Glomerular endothelial cell (primary cell): ENCODE results near the gene STAG3. TPM values are rescaled to one million over a fixed set of nuclear protein-coding genes. Genes with fewer than 3 reads are reported as not detected.
"Not testable (repeated sequence)": the region's sequence is repeated elsewhere in the genome, so short reads cannot be mapped to it uniquely, and the experiment has no call there.

Experiments used
- DNase-seq: peaks from one replicate; pipeline ENCODE4 v3.0.0-alpha.2; 2011; ENCODE audit warnings: low read depth, low spot score; ENCODE audit errors: extremely low read depth
- total RNA-seq: library from RNA; depleted of rRNA; stranded (reverse); fragments of >200 nt; gene quantifications from 2 replicates; pipeline ENCODE4 v1.2.3, GENCODE V29; 2015

Gene STAG3
- total RNA-seq, 1 donor from 2014 or later, result 1.1 TPM

- DNase-seq, result no peak
These were observed 5.9 kb upstream of the STAG3 start for GRCh38 chr7:100171840-100172239.

- no peak for DNase-seq
These were observed 3.8 kb upstream of the STAG3 start for GRCh38 chr7:100173806-100174495.

GRCh38 chr7:100174582-100174981 lies 3.1 kb upstream of the STAG3 start:
- no peak for DNase-seq

DNA sequence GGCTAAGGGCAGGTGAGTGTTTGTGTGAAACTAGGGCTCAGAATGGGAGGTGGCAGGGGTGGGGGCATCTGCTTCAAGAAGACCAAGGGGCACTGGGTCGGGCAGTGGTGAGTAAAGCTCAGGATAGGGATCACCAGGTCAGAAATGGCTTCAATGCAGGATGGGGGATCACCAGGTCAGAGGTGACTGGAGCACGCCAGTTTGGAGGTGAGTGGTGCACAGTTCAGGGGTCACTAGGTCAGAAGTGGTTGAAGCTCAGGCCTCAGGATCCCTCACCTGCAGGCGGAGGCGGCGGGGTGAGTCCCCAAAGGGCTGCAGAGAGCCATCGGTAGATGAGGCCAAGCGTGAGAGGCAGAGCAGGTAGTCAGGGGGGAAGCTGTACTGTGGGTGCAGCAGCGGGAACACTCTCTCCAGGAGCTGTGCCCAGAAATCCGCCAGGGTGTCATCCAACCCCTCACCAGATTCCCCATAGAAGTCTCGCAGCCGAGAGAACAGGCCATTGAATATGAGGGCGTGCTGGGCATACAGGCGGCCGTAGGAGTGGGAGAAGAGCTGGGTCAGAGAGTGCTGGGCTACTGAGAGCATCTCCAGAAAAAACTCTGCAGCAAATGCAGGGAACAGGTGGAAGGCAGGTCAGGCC lies 2.3 kb upstream of the STAG3 start:
- no peak for DNase-seq

GRCh38 chr7:100176096-100177044 lies 1.3 kb upstream of the STAG3 start:
- DNase-seq, result no peak

DNA sequence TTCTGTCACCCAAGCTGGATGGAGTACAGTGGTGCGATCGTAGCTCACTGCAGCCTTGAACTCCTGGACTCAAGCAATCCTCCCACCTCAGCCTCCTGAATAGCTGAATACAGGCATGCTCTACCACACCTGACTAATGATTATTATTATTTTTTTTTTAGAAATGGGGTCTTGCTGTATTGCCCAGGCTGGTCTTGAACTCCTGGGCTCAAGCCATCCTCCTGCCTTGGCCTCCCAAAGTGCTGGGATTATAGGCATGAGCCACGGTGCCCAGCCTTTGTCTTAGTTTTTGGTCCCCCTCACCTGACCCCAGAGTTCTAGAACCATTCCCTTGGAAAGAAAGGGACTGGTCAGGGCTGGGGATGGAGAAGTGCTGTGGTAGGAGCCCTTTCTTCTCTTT lies 2.4 kb downstream of the STAG3 start:
- DNase-seq, result not testable (repeated sequence)

GRCh38 chr7:100182616-100183015 lies 4.9 kb downstream of the STAG3 start:
- DNase-seq, result not testable (repeated sequence)

DNA sequence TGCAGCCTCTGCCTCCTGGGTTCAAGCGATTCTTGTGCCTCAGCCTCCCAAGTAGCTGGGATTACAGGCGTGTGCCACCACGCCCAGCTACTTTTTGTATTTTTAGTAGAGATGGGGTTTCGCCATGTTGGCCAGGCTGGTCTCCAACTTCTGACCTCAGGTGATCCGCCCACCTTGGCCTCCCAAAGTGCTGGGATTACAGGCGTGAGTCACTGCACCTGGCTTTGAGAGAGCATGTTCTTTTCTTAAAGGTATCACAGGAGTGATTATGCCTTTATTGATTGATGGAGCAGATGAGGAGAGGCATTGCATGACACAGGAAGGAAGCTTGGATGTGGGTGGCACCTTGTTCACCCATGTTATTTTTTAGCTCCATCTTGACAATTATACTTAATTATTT lies 5.4 kb downstream of the STAG3 start:
- not testable (repeated sequence) for DNase-seq

- DNase-seq, result no peak
These were observed 8.0 kb downstream of the STAG3 start for GRCh38 chr7:100185726-100186125.

- no peak for DNase-seq
These were observed 11.3 kb downstream of the STAG3 start for GRCh38 chr7:100189061-100189460.

DNA sequence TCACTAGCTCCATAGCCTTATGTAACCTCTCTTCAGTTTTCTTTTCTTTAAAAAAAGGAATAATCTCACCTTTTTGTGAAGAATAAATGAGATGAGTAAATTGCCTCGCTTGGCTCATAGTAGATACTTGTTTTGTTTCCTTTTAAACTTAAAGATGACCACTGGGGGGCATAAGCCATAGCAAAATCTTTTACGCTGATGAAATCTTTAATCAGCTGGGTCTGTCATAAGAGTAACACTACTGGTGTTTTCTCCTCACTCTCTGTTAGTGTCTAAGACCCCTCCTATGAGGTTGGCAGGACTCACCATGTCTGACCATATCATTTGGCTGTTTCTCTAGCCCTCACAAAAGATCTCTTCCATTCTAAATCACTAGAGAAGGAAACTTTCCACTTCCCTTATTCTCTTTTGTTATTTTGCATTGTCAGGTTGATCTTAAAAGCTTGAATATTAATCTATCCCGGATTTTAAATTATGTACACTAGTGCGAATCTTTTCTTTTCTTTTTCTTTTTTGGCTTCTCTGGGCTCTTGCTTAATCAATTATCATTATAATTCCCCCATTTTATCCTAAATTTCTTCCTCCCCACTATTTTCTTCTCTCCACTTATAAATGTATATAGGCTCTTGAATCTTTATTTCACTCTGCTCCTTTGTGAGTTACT lies 12.5 kb downstream of the STAG3 start:
- DNase-seq, result no peak

DNA sequence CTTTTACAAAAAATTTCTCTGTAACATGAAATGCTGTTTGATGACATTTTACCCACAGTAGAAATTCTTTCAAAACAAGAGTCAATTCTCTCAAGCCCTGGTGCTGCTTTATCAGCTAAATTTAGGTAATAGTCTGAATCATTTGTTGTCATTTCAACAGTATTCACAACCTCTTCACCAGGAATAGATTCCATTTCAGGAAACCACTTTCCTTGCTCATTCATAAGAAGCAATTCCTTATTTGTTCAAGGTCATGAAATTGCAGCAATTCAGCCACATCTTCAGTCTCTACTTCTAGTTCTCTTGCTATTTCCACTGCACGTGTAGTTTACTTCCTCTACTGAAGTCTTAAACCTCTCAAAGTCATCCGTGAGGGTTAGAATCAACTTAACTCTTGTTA lies 14.1 kb downstream of the STAG3 start:
- DNase-seq, result no peak

GRCh38 chr7:100192281-100192862 lies 14.7 kb downstream of the STAG3 start:
- DNase-seq, result not testable (repeated sequence)

DNA sequence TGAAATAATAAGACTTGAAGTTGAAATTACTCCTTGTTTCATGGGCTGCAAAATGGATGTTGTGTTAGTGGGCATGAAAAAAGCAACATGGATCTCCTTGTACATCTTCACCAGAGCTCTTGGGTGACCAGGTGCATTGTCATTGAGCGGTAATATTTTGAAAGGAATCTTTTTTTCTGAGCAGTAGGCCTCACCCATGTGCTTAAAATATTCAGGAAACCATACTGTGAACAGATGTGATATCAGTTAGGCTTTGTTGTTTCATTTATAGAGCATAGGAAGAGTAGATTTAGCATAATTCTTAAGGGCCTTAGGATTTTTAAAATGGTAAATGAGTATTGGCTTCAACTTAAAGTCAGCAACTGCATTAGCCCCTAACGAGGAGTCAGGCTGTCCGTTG lies 15.3 kb downstream of the STAG3 start:
- no peak for DNase-seq

GRCh38 chr7:100195222-100195621 lies 17.5 kb downstream of the STAG3 start:
- DNase-seq, result no peak

DNA sequence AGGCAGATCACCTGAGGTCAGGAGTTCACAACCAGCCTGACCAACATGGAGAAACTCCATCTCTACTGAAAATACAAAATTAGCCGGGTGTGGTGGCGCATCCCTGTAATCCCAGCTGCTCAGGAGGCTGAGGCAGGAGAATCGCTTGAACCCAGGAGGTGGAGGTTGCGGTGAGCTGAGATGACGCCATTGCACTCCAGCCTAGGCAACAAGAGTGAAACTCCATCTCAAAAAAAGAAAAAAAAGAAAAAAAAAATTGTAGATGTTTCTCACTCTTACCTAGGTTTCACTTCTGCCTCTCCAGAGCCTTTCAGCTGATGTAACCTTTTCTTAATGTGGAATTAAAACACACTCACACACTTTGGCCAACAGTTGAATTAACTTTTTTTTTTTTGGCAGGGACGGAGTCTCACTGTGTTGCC lies 18.2 kb downstream of the STAG3 start:
- DNase-seq, result not testable (repeated sequence)

- no peak for DNase-seq
These were observed 20.5 kb downstream of the STAG3 start for GRCh38 chr7:100198266-100198665.

DNA sequence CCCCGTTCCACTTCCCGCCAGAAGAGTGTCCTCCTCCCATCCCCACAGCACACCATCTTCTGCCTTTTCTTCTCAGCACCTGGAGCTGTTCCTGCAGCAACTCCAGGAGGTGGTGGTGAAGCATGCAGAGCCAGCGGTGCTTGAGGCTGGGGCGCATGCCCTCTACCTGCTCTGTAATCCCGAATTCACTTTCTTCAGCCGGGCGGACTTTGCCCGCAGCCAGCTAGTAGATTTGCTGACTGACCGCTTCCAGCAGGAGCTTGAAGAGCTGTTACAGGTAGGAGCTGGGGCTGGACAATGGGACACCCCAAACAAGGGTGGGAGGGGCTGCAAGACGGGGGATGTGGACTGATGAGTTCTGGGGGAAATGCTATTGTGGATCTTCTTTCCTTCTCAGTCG lies 23.0 kb downstream of the STAG3 start:
- DNase-seq, result no peak

DNA sequence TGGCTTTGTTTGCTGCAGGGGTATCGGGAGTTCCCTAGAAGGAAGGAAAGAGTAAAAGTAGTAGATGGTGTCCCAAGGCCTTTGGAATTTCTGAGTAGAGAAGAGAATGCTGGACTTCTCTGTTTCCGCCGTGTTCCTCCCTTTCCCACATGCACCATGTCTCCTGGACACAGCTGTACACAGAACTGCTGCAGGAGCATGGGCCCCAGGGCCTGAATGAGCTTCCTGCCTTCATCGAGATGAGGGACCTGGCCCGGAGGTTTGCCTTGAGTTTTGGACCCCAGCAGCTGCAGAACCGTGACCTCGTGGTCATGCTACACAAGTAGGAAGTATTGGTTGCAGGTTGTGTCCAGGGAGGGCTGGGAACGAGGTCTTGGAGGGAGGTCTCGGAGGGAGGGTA lies 26.7 kb downstream of the STAG3 start:
- no peak for DNase-seq

GRCh38 chr7:100208911-100209408 lies 31.2 kb downstream of the STAG3 start:
- no peak for DNase-seq
